ENCODE results near the gene KCNJ6. TPM values are rescaled to one million over a fixed set of nuclear protein-coding genes. Genes with fewer than 3 reads are reported as not detected.
"Not testable (repeated sequence)": the region's sequence is repeated elsewhere in the genome, so short reads cannot be mapped to it uniquely, and the experiment has no call there.

KCNJ6 gene
- total RNA-seq, 4 donors from 2014 or later: 0.08 to 0.40 TPM; not detected in 2

- H3K27me3 ChIP-seq: peaks cover 7% of the 10 kb centered on the region
- H3K4me1 ChIP-seq: peaks cover 0 to 13% (median 0%) of the 10 kb centered on the region in 3 donors
- WGBS, 2 donors (ENCODE audit: low coverage in 1 of 2): 93% methylated on average over 3 of the region's 3 CpGs; no CpG with 5 or more reads in 1 of the 2 donors
- no peak for ATAC-seq
- H3K36me3 ChIP-seq: no peaks in the 10 kb centered on the region
- H3K9me3 ChIP-seq: no peaks in the 10 kb centered on the region
- TF ChIP-seq POLR2A (IDR thresholded peaks at IDR 0.05) (no peak), CTCF (IDR thresholded peaks at IDR 0.05) (no peak), POLR2AphosphoS5 (IDR thresholded peaks at IDR 0.05) (no peak), EP300 (IDR thresholded peaks at IDR 0.05) (no peak)
- no peak overlapping the region for H3K4me3 ChIP-seq
- no peak overlapping the region for H3K27ac ChIP-seq
Measured at GRCh38 chr21:37669249-37669648, 247.0 kb downstream of the KCNJ6 start.

GRCh38 chr21:37668462-37669239, 247.6 kb downstream of the KCNJ6 start:
- Histone ChIP-seq H3K9me3 (no peaks in the 10 kb centered on the region), H3K4me1 (peaks cover 0 to 13% (median 0%) of the 10 kb centered on the region in 3 donors), H3K36me3 (no peaks in the 10 kb centered on the region), H3K27ac (no peak overlapping the region), H3K4me3 (no peak overlapping the region), H3K27me3 (peaks cover 1% of the 10 kb centered on the region)
- no peak for ATAC-seq
- WGBS, 2 donors (ENCODE audit: low coverage in 1 of 2): 85 to 92% methylated on average over 1 to 4 of the region's 7 CpGs
- no peak for TF ChIP-seq CTCF (IDR thresholded peaks at IDR 0.05)
- TF ChIP-seq POLR2A (IDR thresholded peaks at IDR 0.05): no peak
- no peak for TF ChIP-seq EP300 (IDR thresholded peaks at IDR 0.05)
- TF ChIP-seq POLR2AphosphoS5 (IDR thresholded peaks at IDR 0.05): no peak

GRCh38 chr21:37667380-37667779, 248.9 kb downstream of the KCNJ6 start:
- H3K4me1 ChIP-seq: peaks cover 0 to 13% (median 0%) of the 10 kb centered on the region in 3 donors
- H3K4me3 ChIP-seq: no peak overlapping the region
- no peaks in the 10 kb centered on the region for H3K27me3 ChIP-seq
- TF ChIP-seq POLR2AphosphoS5 (IDR thresholded peaks at IDR 0.05): no peak
- WGBS, 2 donors (ENCODE audit: low coverage in 1 of 2): 97% methylated on average over 17 of the region's 19 CpGs; no CpG with 5 or more reads in 1 of the 2 donors
- ATAC-seq: no peak
- H3K36me3 ChIP-seq: no peaks in the 10 kb centered on the region
- H3K9me3 ChIP-seq: no peaks in the 10 kb centered on the region
- no peak overlapping the region for H3K27ac ChIP-seq

GRCh38 chr21:37665230-37666024, 250.8 kb downstream of the KCNJ6 start:
- no peaks in the 10 kb centered on the region for H3K27me3 ChIP-seq
- no peaks in the 10 kb centered on the region for H3K36me3 ChIP-seq
- peak; percentile 48 for ATAC-seq
- H3K4me1 ChIP-seq: peaks cover 0 to 13% (median 0%) of the 10 kb centered on the region in 3 donors
- H3K27ac ChIP-seq: peak overlapping the region in 3 of 4 donors; percentile 22 to 36 (median 22)
- WGBS, 2 donors (ENCODE audit: low coverage in 1 of 2): 29 to 45% methylated on average over 7 to 8 of the region's 10 CpGs
- H3K4me3 ChIP-seq: no peak overlapping the region
- H3K9me3 ChIP-seq: no peaks in the 10 kb centered on the region
- TF ChIP-seq CTCF (IDR thresholded peaks at IDR 0.05): no peak
- TF ChIP-seq POLR2A (IDR thresholded peaks at IDR 0.05): no peak
- TF ChIP-seq POLR2AphosphoS5 (IDR thresholded peaks at IDR 0.05): no peak
- no peak for TF ChIP-seq EP300 (IDR thresholded peaks at IDR 0.05)

GRCh38 chr21:37662227-37662626, 254.0 kb downstream of the KCNJ6 start:
- not testable (repeated sequence) for H3K36me3 ChIP-seq, ATAC-seq

More at GRCh38 chr21:37662227-37662626, 254.0 kb downstream of the KCNJ6 start:
- H3K9me3 ChIP-seq, H3K27ac ChIP-seq, H3K27me3 ChIP-seq, H3K4me3 ChIP-seq: not testable (repeated sequence)
- H3K4me1 ChIP-seq: peaks cover 10 to 43% (median 18%) of the 10 kb centered on the region in 3 donors
- WGBS, 2 donors (ENCODE audit: low coverage in 1 of 2): 90% methylated on average over 1 of the region's 1 CpG; no CpG with 5 or more reads in 1 of the 2 donors
